CD4-positive, alpha-beta T cell (primary cell): ENCODE data around the gene VEPH1. TPM values are rescaled to one million over a fixed set of nuclear protein-coding genes. Genes with fewer than 3 reads are reported as not detected.

ENCODE experiments used
- ATAC-seq: fragments of 200-7000 bp; cut with Tn5 transposase; one replicate; pipeline ENCODE4 v1.10.0; 2022; ENCODE audit warnings: mild to moderate bottlenecking; ENCODE audit not compliant: poor library complexity
- CTCF ChIA-PET: fragments of 350-600 bp; sonication (Branson Sonifier 250); formaldehyde crosslinking; loops from one replicate; lab custom pipeline; 2021; ENCODE audit warnings: antibody characterized with exemption, inconsistent platforms; lab: Charles Lee
- POLR2A ChIA-PET: fragments of 350-600 bp; sonication (Branson Sonifier 250); formaldehyde crosslinking; loops from one replicate; lab custom pipeline; 2021; ENCODE audit warnings: antibody characterized with exemption, inconsistent platforms; lab: Charles Lee
- DNase-seq, 14 experiments: peaks; one replicate each; pipeline ENCODE4 v3.0.0-alpha.2; 2013 to 2020; ENCODE audit warnings: mixed read lengths in 2 of 14
- H3K27ac ChIP-seq, 2 donors: one replicate each; pipeline versions ENCODE4 v1.5.1 to v1.7.0; 2013; ENCODE audit warnings: low read length in 2 of 2, low read depth in 1 of 2, mild to moderate bottlenecking in 1 of 2
- H3K27me3 ChIP-seq, 2 experiments: 1 replicate in 1 of 2; 2 replicates in 1 of 2; pipeline versions ENCODE4 v1.6.1 to v1.7.0; 2013; ENCODE audit warnings: low read length in 2 of 2, control low read depth in 1 of 2, mild to moderate bottlenecking in 1 of 2, moderate library complexity in 1 of 2; ENCODE audit not compliant: insufficient read depth in 2 of 2, control insufficient read depth in 1 of 2
- H3K36me3 ChIP-seq: one replicate; pipeline ENCODE4 v1.6.1; 2013; ENCODE audit warnings: low read length, control low read depth; ENCODE audit not compliant: insufficient read depth
- H3K4me1 ChIP-seq: one replicate; pipeline ENCODE4 v1.6.1; 2013; ENCODE audit warnings: low read length, control low read depth; ENCODE audit not compliant: insufficient read depth
- H3K4me3 ChIP-seq: one replicate; pipeline ENCODE4 v1.5.1; 2013; ENCODE audit warnings: mild to moderate bottlenecking, low read length, moderate library complexity
- H3K9me3 ChIP-seq, 2 experiments: 1 replicate in 1 of 2; 2 replicates in 1 of 2; pipeline versions ENCODE4 v1.6.1 to v1.7.0; 2013; ENCODE audit warnings: low read length in 2 of 2, mild to moderate bottlenecking in 2 of 2, control low read depth in 1 of 2, moderate library complexity in 1 of 2; ENCODE audit not compliant: control insufficient read depth in 1 of 2, insufficient read depth in 1 of 2
- H3K27ac Mint-ChIP-seq: one replicate; pipeline ENCODE4 v1.8.0; 2020; ENCODE audit warnings: mixed read lengths
- H3K27me3 Mint-ChIP-seq: one replicate; pipeline ENCODE4 v1.8.0; 2021; ENCODE audit warnings: mixed read lengths
- H3K36me3 Mint-ChIP-seq: one replicate; pipeline ENCODE4 v1.8.0; 2021; ENCODE audit warnings: low read depth, mixed read lengths
- H3K4me1 Mint-ChIP-seq: one replicate; pipeline ENCODE4 v1.8.0; 2021; ENCODE audit warnings: low read depth, mixed read lengths
- H3K4me3 Mint-ChIP-seq: one replicate; pipeline ENCODE4 v1.8.0; 2020; ENCODE audit warnings: mild to moderate bottlenecking, mixed read lengths
- H3K9me3 Mint-ChIP-seq: one replicate; pipeline ENCODE4 v1.8.0; 2020; ENCODE audit warnings: mixed read lengths
- CTCF ChIP-seq: fragments of 200-600 bp; IDR thresholded peaks from one replicate; pipeline ENCODE4 v1.8.0; 2022; ENCODE audit warnings: antibody characterized with exemption, mild to moderate bottlenecking
- intact Hi-C, 2 experiments: fragments of 100-400 bp; cut with DNase I in 1 of 2; cut with micrococcal nuclease in 1 of 2; formaldehyde crosslinking; loops; one replicate each; pipeline versions ENCODE4 v1.15.1 to v1.9.0; 2023 to 2025; cut with DNase I, micrococcal nuclease
- total RNA-seq, 174 experiments: library from RNA in 2 of 174; stranded (reverse) in 2 of 174; gene quantifications; one replicate each; pipeline ENCODE4 v1.2.3 and lab custom pipeline; 2021 to 2026

Gene VEPH1
- total RNA-seq, 2 experiments from 2014 or later = not detected

DNA sequence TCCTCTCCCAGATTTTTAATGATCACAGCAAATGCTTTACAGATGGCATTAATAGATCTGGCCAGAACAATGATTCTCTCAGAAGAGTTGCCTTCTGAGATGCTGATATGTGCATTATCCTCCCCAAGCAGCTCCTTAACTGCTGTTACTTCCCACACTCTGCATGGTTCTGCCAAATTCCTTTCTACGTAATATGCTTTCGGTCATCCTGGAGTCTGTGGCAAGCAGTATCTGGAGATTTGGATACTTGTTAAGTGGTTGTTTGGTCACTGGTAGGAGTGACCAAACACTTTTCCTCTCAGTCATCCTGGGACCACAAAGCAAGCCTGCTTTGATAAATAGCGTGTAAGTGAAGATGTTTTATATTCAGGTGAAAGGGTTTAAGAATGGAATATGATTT is 272.1 kb downstream of the VEPH1 start:
- Mint-ChIP-seq H3K27me3 (no peaks in the 10 kb centered on the region), H3K9me3 (no peaks in the 10 kb centered on the region), H3K4me1 (no peaks in the 10 kb centered on the region), H3K36me3 (no peaks in the 10 kb centered on the region), H3K27ac (no peak overlapping the region), H3K4me3 (no peak overlapping the region)
- H3K9me3 ChIP-seq = no peaks in the 10 kb centered on the region
- ChIA-PET CTCF (no interaction called here), POLR2A (no interaction called here)
- H3K27ac ChIP-seq = no peak overlapping the region
- no peak for ATAC-seq
- no peak for DNase-seq
- H3K4me3 ChIP-seq = no peak overlapping the region
- no peaks in the 10 kb centered on the region for H3K27me3 ChIP-seq
- no peak for TF ChIP-seq CTCF
- intact Hi-C loops = no loop called here
- H3K4me1 ChIP-seq = no peaks in the 10 kb centered on the region
- no peaks in the 10 kb centered on the region for H3K36me3 ChIP-seq

GRCh38 chr3:157226173-157226847 is 276.9 kb downstream of the VEPH1 start:
- no peaks in the 10 kb centered on the region for H3K27me3 Mint-ChIP-seq
- POLR2A ChIA-PET = no interaction called here
- CTCF ChIA-PET = no interaction called here

GRCh38 chr3:157225001-157225400 is 278.2 kb downstream of the VEPH1 start:
- Histone ChIP-seq H3K9me3 (no peaks in the 10 kb centered on the region), H3K27ac (no peak overlapping the region), H3K36me3 (no peaks in the 10 kb centered on the region), H3K27me3 (no peaks in the 10 kb centered on the region), H3K4me1 (no peaks in the 10 kb centered on the region), H3K4me3 (no peak overlapping the region)
- Mint-ChIP-seq H3K4me3 (no peak overlapping the region), H3K27me3 (no peaks in the 10 kb centered on the region), H3K36me3 (no peaks in the 10 kb centered on the region), H3K9me3 (no peaks in the 10 kb centered on the region), H3K27ac (no peak overlapping the region), H3K4me1 (no peaks in the 10 kb centered on the region)
- ATAC-seq (no peak), DNase-seq (no peak)
- no peak for TF ChIP-seq CTCF
- ChIA-PET CTCF (interaction anchor here (0.7 kb wide), 1 partner anchor 23 kb away, joined by 3 read pairs; no protein-coding TSS in a partner anchor), POLR2A (no interaction called here)
- intact Hi-C loops = no loop called here

More at GRCh38 chr3:157226173-157226847, 276.9 kb downstream of the VEPH1 start:
- H3K4me3 Mint-ChIP-seq = no peak overlapping the region
- no peak overlapping the region for H3K27ac ChIP-seq
- ATAC-seq (no peak), DNase-seq (no peak)
- no peaks in the 10 kb centered on the region for H3K36me3 ChIP-seq
- TF ChIP-seq CTCF = no peak
- H3K27me3 ChIP-seq = no peaks in the 10 kb centered on the region
- no peak overlapping the region for H3K27ac Mint-ChIP-seq
- intact Hi-C loops = no loop called here
- H3K4me1 Mint-ChIP-seq = no peaks in the 10 kb centered on the region
- H3K9me3 ChIP-seq = no peaks in the 10 kb centered on the region
- no peaks in the 10 kb centered on the region for H3K36me3 Mint-ChIP-seq
- no peaks in the 10 kb centered on the region for H3K4me1 ChIP-seq
- H3K9me3 Mint-ChIP-seq = no peaks in the 10 kb centered on the region
- H3K4me3 ChIP-seq = no peak overlapping the region
